ENCODE results near the gene NEUROD2.

The NEUROD2 gene

DNA sequence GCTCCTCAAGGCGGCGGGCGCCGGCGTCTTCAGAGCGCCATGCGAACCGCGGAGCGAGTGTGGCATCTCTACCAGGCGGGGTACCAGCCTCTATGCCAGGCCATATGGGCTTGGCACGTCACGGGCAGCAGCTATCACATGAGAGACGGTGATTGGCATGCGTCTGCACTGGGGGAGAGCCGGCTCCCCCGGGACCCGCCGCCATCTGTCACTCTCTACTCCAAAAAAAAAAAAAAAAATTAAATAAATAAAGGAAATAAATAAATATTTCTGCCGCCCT lies at the start of gene NEUROD2:
Gene NEUROD2, minus strand, starts transcription at position 70 of the 280 bp plus-strand sequence. CDS start 1,321 bp downstream, outside the sequence.
- no peak for DNase-seq

DNA sequence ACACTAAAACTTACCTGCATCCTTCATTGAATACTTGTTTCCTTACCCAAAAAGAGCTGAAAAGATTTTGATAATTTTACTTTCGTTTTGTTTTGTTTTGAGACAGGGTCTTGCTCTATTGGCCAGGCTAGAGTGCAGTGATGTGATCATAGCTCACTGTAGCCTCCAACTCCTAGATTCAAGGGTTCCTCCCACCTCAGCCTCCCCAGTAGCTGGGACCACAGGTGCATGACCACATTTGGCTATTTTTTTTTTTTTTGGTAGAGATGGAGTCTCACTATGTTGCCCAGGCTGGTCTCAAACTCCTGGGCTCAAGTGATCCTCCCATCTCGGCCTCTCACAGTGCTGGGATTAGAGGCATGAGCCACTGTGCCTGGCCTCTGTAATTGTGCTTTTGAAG lies 47.4 kb upstream of the NEUROD2 start:
- DNase-seq: no peak

DNA sequence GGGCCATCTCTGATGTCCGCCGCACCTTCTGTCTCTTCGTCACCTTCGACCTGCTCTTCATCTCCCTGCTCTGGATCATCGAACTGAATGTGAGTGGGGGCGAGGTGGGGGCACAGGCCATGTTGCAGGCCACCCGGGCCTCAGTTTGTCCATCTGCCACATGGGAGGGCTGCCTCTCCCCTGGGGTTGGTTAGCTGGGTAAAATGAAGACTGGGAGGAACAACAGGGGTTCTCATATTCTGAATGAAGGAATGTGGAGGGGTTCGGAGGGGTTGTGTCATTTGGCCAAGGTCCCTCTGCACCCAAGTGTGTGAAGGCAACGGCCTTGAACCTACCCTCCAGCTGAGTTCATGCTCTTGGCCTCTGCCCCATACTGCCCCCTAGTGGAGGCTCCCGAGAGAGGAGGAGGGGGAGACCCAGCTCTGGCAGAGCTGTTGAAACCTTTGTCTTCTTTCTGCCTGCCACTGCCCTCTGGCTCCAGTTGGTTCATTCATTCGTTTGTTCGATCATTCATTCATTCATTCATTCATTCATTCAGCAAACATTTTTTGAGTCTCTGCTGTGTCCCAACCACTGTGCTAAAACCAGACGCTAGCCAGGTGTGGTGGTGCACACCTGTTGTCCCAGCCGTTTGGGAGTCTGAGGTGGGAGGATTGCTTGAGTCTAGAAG lies 46.1 kb upstream of the NEUROD2 start:
- peak; percentile 82 for DNase-seq

DNA sequence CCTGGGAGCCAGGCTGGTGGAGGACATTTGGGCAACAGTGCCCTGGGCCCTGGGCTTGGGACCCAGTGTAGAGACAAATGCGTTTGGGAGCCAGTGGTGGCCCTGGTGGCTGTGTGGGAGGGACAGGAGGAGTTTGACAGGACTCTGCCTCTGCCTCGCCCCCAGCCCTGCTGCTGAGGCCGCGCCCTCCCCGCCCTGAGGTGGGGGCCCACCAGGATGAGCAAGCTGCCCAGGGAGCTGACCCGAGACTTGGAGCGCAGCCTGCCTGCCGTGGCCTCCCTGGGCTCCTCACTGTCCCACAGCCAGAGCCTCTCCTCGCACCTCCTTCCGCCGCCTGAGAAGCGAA lies 45.6 kb upstream of the NEUROD2 start:
- no peak for DNase-seq

DNA sequence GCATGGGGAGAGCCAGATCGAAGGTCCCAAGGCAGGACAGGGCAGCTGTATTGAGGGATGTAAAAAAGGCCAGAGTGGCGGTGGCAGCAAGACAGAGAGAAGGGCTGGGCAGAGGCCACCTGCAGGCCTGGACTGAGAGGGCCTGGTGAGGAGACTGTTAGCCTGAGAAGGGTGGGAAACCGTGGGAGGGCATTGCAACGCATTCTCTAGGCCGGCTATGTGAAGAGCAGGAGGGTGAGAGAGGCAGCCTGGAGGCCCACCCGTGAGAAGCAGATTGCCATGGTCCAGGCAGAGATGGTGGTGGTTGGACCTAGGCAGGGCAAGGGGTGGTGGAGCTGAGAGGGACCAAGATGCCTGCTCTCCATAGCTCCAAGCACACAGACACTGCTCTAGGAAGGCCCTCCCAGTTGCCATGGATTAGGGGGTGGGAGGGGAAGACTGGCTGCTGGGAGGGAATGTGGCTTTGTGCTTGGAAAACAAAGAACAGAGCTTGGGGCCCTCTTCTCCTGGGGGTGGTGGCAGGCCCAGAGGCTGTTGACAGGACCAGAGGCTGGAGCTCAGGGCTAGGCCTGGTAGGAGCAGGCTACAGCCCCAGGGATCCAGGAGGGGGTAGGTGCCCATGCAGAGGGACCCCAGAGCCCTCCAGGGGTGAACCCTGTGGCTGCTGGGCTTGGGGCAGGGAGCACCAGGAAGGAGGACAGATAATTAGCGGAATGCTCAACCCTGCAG lies 45.0 kb upstream of the NEUROD2 start:
- no peak for DNase-seq

DNA sequence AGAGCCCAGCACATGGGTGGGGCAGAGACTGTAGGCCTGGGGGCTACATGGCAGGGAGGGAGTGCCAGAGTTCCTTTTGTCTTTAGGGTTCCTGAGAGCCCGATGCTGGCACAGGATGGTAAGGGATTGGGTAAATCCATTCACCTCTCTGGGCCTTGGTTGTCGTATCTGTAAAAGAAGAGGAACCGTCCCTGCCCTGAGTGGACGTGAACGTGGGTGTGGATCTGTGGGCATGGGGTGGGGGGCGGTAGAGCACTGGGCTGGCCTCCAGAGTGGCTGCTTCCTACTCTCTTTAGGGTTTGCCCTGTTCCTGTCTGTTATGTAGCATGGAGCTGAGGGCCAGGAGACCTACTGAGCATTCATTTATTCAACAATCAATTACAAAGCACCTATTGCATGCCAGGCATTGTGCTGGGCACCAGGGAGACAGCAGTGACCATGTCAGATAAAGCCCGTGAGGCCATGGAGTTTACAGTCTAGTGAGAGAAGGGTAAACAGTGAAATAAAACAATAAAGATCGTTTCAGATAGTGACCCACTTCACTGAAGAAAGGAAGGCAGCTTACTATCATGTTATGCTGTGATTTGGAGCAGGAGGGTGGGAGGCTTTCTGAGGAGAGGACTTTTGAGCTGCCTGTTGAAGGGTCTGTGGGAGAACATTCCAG lies 44.3 kb upstream of the NEUROD2 start:
- no peak for DNase-seq

DNA sequence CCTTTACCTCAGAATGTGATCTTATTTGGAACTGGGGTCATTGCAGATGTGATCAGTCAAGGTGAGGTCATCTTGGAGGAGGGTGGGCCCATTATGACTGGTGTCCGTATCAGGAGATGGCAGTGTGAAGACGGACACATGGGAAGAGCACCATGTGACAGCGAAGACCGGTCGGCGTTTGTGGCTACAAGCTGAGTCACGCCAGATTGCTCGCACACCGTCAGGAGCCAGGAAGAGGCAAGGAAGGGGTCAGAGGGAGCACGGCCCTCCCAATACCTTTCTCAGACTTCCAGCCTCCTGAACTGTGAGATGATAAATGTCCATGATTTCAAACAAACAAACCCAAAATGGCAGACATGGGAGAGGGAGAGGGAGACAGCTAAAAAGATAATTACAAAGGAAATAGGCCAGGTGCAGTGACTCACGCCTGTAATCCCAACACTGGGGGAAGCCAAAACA lies 42.4 kb upstream of the NEUROD2 start:
- DNase-seq: no peak

DNA sequence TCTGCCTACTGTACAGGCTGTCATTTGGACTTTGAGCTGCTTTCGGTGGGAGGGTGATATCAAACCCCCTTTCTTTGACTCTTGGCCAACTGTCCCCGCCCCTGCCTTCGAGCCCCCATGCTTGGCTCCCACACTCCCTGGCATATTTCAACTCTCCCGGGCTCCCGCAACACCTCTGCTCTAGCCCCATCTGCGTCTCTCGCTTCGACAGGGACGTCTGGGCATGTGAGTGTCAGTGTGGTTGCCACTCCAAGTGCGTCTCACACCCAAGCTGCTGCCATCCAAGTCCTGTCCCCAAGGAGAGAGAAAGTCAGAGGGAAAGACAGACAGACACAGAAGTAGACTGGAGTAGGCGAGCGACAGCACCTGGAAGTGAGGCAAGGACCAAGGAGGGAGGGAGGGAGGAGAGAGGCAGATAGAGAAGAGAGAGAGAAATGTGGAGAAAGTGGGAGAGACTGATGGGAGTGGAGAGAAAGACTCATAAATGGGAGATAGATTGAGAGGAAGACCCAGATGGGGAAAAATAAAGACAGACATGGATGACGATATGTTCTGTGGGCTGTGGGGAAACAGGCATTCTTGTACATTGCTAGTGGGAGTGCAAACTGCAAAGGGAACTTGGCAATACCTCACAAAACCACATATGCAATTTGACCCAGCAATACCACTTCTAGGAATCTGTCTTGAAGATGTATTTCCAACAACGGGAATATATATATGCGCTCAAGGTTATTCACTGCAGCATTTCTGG lies 41.1 kb upstream of the NEUROD2 start:
- DNase-seq: no peak

DNA sequence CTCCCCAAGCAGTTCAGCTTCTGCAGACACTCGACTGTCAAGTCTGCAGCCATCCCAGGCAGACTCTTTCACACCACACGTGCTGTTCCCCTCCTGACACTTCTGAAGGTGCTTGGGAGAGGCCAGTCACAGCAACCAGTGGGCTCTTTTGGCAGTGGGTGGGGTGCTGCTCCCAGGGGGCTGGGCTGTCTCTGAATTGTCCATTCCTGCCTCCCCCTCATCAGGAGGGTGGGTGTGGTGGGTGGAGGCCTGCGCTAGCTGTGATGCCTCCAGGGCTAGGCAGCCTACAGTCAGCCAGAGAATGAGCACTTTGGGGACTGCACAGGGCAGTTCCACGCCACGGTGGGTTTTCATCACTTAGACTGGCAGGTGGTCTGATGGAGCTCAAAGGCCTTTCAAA lies 39.5 kb upstream of the NEUROD2 start:
- DNase-seq: no peak

DNA sequence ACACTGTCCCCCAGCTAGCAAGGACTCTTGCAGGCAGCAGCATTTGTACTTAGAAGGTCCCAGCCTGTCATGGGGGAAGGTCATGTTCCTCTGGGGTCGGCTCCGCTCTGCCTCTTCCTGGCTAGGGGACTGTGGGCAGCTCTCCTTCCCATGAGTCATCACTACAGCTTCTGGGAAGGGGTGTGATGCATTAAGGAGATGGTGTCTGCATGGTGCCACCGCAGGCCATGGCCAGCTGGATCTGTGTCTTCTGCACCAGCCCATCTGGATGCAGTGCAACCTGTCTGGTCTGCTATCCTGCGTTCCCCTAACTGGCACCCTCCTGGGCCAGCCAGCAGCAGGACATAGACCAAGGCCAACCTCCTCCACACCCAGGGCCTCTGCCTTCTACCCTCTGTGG lies 35.6 kb upstream of the NEUROD2 start:
- DNase-seq: no peak

DNA sequence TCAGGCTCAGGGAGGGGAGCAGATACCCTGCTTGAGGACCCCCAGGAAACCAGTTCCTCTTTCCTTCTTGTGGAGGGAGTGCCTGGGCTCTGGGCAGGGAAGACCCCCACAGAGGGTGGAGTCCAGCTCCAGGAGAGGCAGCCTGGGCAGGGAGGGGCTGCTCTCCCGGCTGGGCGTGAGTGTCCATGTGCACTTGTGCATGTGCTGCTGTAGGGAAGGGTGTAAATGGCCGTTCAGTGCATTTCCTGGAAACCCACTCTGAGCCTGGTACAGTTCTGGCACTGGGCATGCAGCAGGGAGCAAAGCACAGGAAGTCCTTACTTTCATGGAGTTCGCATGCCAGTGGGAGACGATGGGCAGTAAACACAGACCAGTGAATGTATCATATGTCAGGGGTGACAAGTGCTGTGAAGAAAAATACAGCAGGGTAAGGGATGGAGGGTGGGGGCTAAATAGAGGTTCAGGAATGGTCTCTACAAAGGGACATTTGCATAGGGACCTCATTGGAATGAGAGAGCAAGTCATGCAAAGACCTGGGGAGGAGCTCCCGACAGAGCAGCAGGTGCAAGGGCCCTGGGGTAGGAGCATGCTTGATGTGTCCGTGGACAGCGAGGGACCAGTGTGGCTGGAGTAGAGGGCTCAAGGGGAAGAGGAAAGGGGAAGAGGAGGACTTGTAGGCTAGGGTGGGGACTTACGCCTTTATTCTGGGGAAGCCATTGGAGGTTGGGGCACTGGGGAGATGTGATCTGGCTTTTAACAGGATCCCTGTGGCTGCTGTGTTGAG lies 34.8 kb upstream of the NEUROD2 start:
- no peak for DNase-seq

DNA sequence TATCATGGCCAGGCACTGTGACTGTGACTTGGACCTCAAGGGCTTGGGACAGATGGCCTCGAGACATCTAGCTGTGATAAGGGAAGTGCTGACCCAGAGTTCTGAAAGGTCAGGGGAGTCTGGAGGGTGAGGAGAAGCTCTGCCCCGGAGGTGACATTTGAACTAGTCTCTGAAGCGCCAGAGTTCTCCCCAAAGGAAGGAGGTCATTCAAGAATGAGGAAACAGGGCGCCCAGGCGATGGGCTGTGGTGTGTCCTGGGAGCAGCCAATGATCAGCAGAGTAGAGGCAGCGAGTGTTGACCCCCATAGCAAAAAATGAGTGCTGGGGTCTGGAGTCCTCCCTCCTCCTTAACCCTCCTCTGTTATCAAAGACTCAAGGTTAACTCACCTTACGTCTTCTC lies 34.2 kb upstream of the NEUROD2 start:
- DNase-seq: no peak

DNA sequence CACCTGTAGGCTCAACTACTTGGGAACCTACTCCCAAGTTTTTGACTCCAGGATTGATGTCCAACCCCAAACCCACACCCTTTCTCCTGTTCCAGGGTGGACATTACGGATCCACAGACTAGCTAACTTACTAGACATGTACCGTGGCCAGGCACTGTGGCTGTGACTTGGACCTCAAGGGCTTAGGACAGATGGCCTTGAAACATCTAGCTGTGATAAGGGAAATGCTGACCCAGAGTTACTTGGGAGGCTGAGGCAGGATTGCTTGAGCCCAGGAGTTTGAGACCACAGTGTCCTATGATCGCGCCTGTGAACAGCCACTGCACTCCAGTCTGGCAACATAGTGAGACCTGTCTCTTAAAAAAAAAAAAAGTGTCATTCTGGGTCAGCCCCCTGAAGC lies 33.4 kb upstream of the NEUROD2 start:
- no peak for DNase-seq

DNA sequence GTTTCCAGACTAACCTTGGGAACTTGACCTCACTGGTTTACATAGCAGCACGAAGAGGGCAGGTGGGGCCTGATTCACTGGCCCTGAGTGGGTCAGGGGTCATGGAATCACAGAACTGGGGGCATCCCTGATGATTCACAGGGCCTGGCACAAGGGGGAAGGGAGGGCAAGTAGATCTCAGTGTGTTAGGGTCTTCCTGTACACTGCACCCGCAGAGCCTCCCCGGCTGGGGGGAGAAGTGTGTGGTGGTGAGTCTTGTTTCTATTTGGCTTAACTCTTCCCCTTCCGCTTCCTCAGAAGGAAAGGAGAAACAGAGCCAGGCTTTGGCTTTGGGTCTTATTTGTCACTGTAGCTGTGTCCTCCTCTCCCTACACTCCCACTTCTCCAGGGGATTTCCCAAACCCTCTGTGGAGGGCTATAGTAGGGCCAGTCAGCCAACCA lies 32.9 kb upstream of the NEUROD2 start:
- DNase-seq: no peak

DNA sequence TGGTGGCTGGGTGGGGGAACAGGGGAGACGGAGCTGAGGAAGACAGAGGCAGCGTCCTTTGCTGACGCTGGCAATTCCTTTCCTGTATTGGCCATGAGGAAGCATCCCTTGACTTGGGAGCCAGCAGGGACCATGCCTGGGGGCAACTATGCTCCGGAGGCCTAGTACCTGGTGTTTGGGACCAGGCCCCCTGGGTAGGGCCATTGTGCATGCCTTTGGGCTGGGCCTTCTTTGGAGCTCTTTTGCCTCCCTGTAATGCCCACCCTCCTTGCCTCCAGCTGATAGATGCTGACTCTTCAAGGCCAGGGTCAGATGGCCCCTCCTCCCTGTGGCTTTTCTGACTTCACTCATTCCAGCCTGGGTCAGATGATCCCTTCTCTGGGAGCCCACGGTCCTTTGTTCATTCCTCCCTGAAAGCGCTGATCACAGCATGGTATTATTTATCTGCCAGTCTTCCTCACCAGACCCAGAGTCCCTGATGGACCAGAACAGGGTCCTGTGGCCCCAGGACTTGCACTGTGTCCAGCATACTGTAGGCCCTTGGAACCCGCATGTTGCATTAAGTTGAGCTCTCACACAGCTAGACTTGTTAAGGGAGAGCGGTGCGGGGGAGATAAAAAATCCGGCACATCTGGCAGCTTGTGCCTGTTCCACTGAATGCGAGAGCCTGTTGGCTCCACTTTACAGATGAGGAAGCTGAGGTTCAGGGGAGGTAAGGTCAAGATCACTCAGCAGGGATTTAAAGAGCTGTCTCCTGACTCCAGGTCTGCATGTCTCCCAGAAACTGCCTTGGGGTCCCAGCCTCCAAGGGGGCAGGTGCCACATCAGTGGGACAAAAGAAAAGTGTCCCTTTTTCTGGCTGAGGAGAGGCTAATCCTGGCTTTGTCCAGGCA lies 32.1 kb upstream of the NEUROD2 start:
- no peak for DNase-seq

DNA sequence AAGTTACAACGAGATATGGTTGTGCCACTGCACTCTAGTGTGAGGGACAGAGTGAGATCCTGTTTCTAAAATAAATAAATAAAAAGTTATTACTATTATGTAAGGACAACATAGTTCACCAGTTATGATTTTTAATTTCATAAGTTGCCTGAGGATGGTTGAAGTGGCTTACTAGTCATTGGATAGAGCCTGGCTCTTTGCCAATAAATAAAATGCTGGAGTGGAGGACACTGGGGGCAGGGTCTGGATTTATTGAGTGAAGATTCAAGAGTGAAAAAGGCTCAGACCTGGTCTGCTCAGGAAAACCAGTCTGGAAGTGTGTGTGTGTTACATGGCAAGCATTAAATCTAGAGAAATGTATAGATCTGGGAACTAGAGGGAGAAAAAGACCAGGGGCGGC lies 31.3 kb upstream of the NEUROD2 start:
- no peak for DNase-seq

DNA sequence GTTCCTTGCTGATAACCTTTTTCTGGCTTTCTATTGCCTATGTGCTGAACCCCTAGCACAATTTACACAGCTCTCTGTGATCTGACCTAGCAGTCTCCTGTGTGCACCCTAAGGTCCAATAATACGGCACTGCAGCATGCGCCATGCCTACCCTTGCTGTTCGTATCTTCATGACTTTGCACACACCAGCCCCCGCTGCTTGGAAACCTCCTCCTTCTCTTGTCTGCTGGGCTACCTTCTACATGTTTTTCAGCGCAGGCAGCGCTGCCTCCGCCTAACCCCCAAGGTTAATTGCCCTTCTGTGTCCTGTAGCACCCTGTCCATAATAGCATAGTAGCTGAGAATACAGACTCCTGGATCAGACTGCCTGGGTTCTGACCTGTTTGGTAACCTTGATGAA lies 30.6 kb upstream of the NEUROD2 start:
- no peak for DNase-seq

DNA sequence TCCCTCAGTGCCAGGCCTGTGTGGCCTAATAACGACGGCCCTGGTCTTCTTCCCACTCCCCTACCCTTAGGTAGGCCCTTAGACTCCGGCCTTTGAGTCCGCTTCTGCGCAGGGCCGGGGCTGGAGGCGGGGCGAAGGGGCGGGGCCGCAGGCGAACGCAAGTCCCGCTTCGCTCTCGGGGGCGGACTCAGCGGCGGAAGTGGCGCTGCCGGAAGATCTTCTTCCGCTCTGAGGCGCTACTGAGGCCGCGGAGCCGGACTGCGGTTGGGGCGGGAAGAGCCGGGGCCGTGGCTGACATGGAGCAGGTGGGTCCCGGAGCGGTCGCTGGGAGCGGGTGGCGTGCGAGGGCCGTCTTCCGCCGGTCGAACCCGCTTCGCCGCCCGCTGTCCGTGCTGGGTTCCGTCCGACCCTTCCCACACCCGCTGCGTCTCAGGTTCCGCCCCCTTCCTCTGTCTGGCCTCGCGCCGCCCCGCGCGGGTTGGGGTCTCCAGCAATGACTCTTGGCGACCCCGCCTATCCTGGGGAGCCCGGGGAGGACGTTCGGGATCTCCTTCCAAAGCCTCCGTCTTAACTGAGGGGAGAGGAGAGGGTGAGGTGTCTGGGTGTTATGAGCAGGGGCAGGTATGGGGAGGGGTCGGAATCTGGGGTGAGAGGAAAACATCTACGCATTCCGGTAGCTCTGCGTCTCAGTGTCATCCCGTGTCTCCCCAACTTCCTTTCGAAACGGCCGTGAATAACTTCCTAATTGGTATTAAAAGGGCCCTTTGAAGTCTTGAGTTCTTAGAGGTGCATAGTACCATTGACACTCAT lies 29.4 kb upstream of the NEUROD2 start, which contains the start of gene STARD3:
Gene STARD3, plus strand, starts transcription at position 218 of the 810 bp plus-strand sequence. CDS start 16,388 bp downstream, outside the sequence.
- peak; percentile 89 for DNase-seq

DNA sequence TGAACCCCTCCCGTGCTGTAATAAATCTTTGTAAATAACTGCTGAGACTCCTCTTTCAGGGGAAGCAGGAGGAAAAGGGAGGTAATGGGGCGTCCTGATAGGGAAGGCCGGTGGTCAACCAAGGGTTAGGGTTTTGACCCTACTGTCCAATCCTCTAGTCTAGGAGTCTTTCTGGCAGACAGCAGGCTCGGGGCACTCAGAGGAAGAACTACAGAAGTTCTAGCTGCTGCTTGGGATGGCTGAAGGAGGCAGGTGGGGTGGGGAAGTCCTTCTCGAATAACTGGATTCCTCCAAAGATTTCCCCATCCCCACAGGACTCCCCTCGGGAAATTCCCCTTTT lies 28.8 kb upstream of the NEUROD2 start:
- DNase-seq: no peak

DNA sequence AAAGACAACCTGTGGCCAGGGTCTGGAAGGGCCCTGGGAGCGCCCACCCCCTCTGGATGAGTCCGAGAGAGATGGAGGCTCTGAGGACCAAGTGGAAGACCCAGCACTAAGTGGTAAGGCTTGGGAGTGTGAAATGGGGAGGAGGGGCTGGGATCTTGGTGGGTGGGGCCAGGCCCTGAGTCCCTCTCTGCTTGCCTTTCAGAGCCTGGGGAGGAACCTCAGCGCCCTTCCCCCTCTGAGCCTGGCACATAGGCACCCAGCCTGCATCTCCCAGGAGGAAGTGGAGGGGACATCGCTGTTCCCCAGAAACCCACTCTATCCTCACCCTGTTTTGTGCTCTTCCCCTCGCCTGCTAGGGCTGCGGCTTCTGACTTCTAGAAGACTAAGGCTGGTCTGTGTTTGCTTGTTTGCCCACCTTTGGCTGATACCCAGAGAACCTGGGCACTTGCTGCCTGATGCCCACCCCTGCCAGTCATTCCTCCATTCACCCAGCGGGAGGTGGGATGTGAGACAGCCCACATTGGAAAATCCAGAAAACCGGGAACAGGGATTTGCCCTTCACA lies 28.0 kb upstream of the NEUROD2 start:
- DNase-seq: no peak

Measured in activated CD4-positive, alpha-beta T cell treated with anti-CD3 and anti-CD28 coated beads, Interleukin-2, amount 50 U/mL, for 1 hour (primary cell).